KMS-11 (cell line): Measurements from ENCODE around the gene DAPL1.
"Not testable (repeated sequence)": the region's sequence is repeated elsewhere in the genome, so short reads cannot be mapped to it uniquely, and the experiment has no call there.

Source experiments
- H2AFZ ChIP-seq: fragments of 200-600 bp; sonication (generic); 2 replicates; pipeline ENCODE4 v1.6.1; 2016; ENCODE audit warnings: antibody characterized with exemption, mixed run types, low read depth
- H3K27ac ChIP-seq: fragments of 200-600 bp; sonication (generic); 2 replicates; pipeline ENCODE4 v1.6.1; 2016; ENCODE audit warnings: mild to moderate bottlenecking, mixed run types
- H3K27me3 ChIP-seq: fragments of 200-600 bp; sonication (generic); 2 replicates; pipeline ENCODE4 v1.6.1; 2017; ENCODE audit warnings: mild to moderate bottlenecking, low read depth, mixed run types, moderate library complexity; ENCODE audit not compliant: insufficient read depth
- H3K36me3 ChIP-seq: fragments of 200-600 bp; sonication (generic); 2 replicates; pipeline ENCODE4 v1.6.1; 2017; ENCODE audit warnings: mild to moderate bottlenecking, mixed run types; ENCODE audit not compliant: insufficient read depth
- H3K4me1 ChIP-seq: fragments of 200-600 bp; sonication (generic); 2 replicates; pipeline ENCODE4 v1.6.1; 2016; ENCODE audit warnings: mild to moderate bottlenecking, low read depth, mixed run types; ENCODE audit not compliant: poor library complexity, severe bottlenecking
- H3K4me2 ChIP-seq: fragments of 200-600 bp; sonication (generic); 2 replicates; pipeline ENCODE4 v1.7.0; 2016; ENCODE audit warnings: mild to moderate bottlenecking, mixed run types
- H3K4me3 ChIP-seq: fragments of 200-600 bp; sonication (generic); IDR thresholded peaks from 2 replicates; pipeline ENCODE4 v1.6.1; 2017; ENCODE audit warnings: low read depth, low read length, mixed read lengths; ENCODE audit not compliant: insufficient read depth
- H3K79me2 ChIP-seq: fragments of 200-600 bp; sonication (generic); 2 replicates; pipeline ENCODE4 v1.6.1; 2016; ENCODE audit warnings: low read depth, mixed run types; ENCODE audit not compliant: insufficient read depth
- H3K9ac ChIP-seq: fragments of 200-600 bp; sonication (generic); 2 replicates; pipeline ENCODE4 v1.6.1; 2016; ENCODE audit warnings: mild to moderate bottlenecking, mixed run types
- H4K20me1 ChIP-seq: fragments of 200-600 bp; sonication (generic); 2 replicates; pipeline ENCODE4 v1.6.1; 2016; ENCODE audit warnings: mild to moderate bottlenecking, mixed run types; ENCODE audit not compliant: insufficient read depth
- CTCF ChIP-seq: fragments of 200-600 bp; sonication (generic); conservative IDR thresholded peaks from 2 replicates; pipeline ENCODE4 v1.6.1; 2017; ENCODE audit warnings: low read depth, mild to moderate bottlenecking, antibody characterized with exemption, low read length, moderate library complexity, mixed read lengths

Gene DAPL1

GRCh38 chr2:158835431-158835830 lies 40.3 kb downstream of the DAPL1 start:
- Histone ChIP-seq H3K4me3 (no peak overlapping the region), H3K27me3 (no peaks in the 10 kb centered on the region), H4K20me1 (no peaks in the 10 kb centered on the region), H2AFZ (no peak overlapping the region), H3K79me2 (no peaks in the 10 kb centered on the region), H3K9ac (no peak overlapping the region), H3K4me1 (no peaks in the 10 kb centered on the region), H3K27ac (no peak overlapping the region), H3K36me3 (no peaks in the 10 kb centered on the region), H3K4me2 (no peak overlapping the region)
- no peak for TF ChIP-seq CTCF

- Histone ChIP-seq H4K20me1 (no peaks in the 10 kb centered on the region), H3K4me2 (no peak overlapping the region), H3K27me3 (no peaks in the 10 kb centered on the region), H3K4me1 (no peaks in the 10 kb centered on the region), H3K79me2 (no peaks in the 10 kb centered on the region), H3K4me3 (no peak overlapping the region), H2AFZ (no peak overlapping the region), H3K9ac (no peak overlapping the region), H3K36me3 (no peaks in the 10 kb centered on the region), H3K27ac (no peak overlapping the region)
- no peak for TF ChIP-seq CTCF
Observed at GRCh38 chr2:158837645-158838044, 42.5 kb downstream of the DAPL1 start.

GRCh38 chr2:158841850-158842249 lies 46.7 kb downstream of the DAPL1 start:
- H3K4me1 ChIP-seq: no peaks in the 10 kb centered on the region
- H2AFZ ChIP-seq: no peak overlapping the region
- no peak for TF ChIP-seq CTCF
- H3K4me2 ChIP-seq: no peak overlapping the region
- H4K20me1 ChIP-seq: no peaks in the 10 kb centered on the region
- H3K9ac ChIP-seq: no peak overlapping the region
- H3K79me2 ChIP-seq: no peaks in the 10 kb centered on the region
- no peaks in the 10 kb centered on the region for H3K27me3 ChIP-seq
- H3K27ac ChIP-seq: no peak overlapping the region
- no peak overlapping the region for H3K4me3 ChIP-seq
- no peaks in the 10 kb centered on the region for H3K36me3 ChIP-seq

GRCh38 chr2:158845444-158845843 lies 50.3 kb downstream of the DAPL1 start:
- Histone ChIP-seq H3K4me2 (no peak overlapping the region), H4K20me1 (no peaks in the 10 kb centered on the region), H3K4me3 (no peak overlapping the region), H3K79me2 (no peaks in the 10 kb centered on the region), H2AFZ (no peak overlapping the region), H3K27ac (no peak overlapping the region), H3K36me3 (no peaks in the 10 kb centered on the region), H3K4me1 (no peaks in the 10 kb centered on the region), H3K9ac (no peak overlapping the region), H3K27me3 (no peaks in the 10 kb centered on the region)
- TF ChIP-seq CTCF: no peak

GRCh38 chr2:158845859-158846258 lies 50.7 kb downstream of the DAPL1 start:
- no peak overlapping the region for H3K4me2 ChIP-seq
- no peaks in the 10 kb centered on the region for H3K36me3 ChIP-seq
- H3K27me3 ChIP-seq: no peaks in the 10 kb centered on the region
- no peak overlapping the region for H2AFZ ChIP-seq
- no peak for TF ChIP-seq CTCF
- no peak overlapping the region for H3K27ac ChIP-seq
- no peaks in the 10 kb centered on the region for H3K79me2 ChIP-seq
- H3K9ac ChIP-seq: no peak overlapping the region
- no peaks in the 10 kb centered on the region for H4K20me1 ChIP-seq
- no peak overlapping the region for H3K4me3 ChIP-seq
- H3K4me1 ChIP-seq: no peaks in the 10 kb centered on the region

- H4K20me1 ChIP-seq, H3K9ac ChIP-seq, H3K4me2 ChIP-seq, H3K79me2 ChIP-seq, H3K36me3 ChIP-seq, H2AFZ ChIP-seq, H3K4me3 ChIP-seq, H3K27me3 ChIP-seq, H3K4me1 ChIP-seq, H3K27ac ChIP-seq: not testable (repeated sequence)
Observed at GRCh38 chr2:158847526-158847925, 52.4 kb downstream of the DAPL1 start.
